Measurements from ENCODE around the gene VDAC2.
"Not testable (repeated sequence)": the region's sequence is repeated elsewhere in the genome, so short reads cannot be mapped to it uniquely, and the experiment has no call there.

VDAC2 gene

DNA sequence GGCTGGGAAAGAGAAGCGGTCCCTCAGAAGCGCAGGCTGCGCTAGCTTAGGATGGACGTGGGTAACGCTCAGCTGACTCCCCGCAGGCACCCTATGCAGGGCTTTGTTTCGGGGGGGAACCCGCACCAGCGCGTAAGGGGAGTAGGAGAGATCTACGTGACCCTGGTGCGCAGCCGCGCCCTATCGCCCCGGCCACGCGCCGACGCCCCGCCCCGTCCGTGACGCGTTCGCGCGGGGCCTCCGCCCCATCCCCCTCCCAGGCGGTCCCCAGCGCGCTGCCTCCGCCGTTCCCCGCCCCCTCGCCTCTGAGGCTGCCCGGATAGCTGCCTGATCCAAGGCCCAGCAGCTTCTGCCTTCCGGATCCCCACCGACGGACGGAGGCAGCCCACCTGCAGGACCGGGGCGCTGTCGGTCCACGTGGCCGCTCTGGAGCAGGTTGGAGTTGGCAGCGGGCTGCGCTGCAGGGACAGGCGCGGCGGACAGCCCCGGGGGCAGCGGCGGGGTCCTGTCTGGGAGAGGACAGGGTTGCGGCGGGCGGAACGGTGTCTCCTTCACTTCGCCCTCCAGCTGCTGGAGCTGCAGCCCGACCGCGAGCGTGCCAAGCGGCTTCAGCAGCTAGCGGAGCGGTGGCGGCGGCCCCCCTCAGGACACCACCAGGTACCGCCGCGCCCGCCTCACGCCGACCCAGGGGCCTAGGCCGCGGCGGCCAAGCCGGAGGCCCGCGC, at the start of gene VDAC2:
Gene VDAC2 (plus strand): TSS at position 515 of the 725 bp plus-strand sequence. CDS start 363 bp downstream, outside the sequence.
- no peaks in the 10 kb centered on the region for H3K9me3 Mint-ChIP-seq
- DNase-seq (peak; percentile 94 to 98), ATAC-seq (peak; percentile 91)
- no peaks in the 10 kb centered on the region for H3K27me3 Mint-ChIP-seq
- H3K27ac Mint-ChIP-seq = peak within 1 kb of the TSS; percentile 99 to 100
- peaks cover 42% of the 10 kb centered on the region for H3K4me1 Mint-ChIP-seq
- H3K4me3 Mint-ChIP-seq = peak within 1 kb of the TSS; percentile 98 to 100

GRCh38 chr10:75165684-75166622, 44.6 kb upstream of the VDAC2 start:
- Mint-ChIP-seq H3K4me1 (peaks cover 68% of the 10 kb centered on the region), H3K4me3 (peak overlapping the region; percentile 49 to 74), H3K27ac (peak overlapping the region; percentile 38 to 86), H3K27me3 (no peaks in the 10 kb centered on the region), H3K9me3 (no peaks in the 10 kb centered on the region)
- peak; percentile 95 for ATAC-seq
- peak; percentile 13 to 26 for DNase-seq

GRCh38 chr10:75166623-75166972, 44.0 kb upstream of the VDAC2 start:
- peak overlapping the region; percentile 49 to 72 for H3K4me3 Mint-ChIP-seq
- H3K9me3 Mint-ChIP-seq = no peaks in the 10 kb centered on the region
- H3K4me1 Mint-ChIP-seq = peaks cover 62% of the 10 kb centered on the region
- no peak for DNase-seq
- no peaks in the 10 kb centered on the region for H3K27me3 Mint-ChIP-seq
- peak overlapping the region; percentile 38 to 86 for H3K27ac Mint-ChIP-seq
- no peak for ATAC-seq

DNA sequence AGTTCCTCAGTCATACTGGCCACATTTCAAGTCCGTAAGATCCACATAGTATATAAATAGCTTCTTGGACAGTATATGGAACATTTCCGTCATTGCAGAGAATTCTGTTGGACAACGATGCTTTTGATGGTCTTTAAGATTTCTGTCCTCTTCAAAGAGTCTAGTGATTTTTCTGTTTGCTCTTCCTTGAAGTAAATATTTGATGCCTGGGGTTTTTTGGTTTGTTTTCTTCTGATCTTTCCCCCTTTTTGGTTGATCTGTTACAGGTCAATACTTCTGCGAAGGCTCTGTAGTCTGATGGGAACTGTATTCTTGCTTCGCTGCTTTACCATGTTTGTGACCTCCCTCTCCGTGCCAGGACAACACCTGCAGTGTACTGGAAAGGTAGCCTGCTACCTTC, 42.3 kb upstream of the VDAC2 start:
- Mint-ChIP-seq H3K4me3 (no peak overlapping the region), H3K9me3 (no peaks in the 10 kb centered on the region), H3K27ac (peak overlapping the region; percentile 14 to 85), H3K27me3 (no peaks in the 10 kb centered on the region), H3K4me1 (peaks cover 59% of the 10 kb centered on the region)
- DNase-seq (no peak), ATAC-seq (no peak)

GRCh38 chr10:75170215-75170614, 40.4 kb upstream of the VDAC2 start:
- no peak for ATAC-seq
- Mint-ChIP-seq H3K27ac (no peak overlapping the region), H3K4me1 (peaks cover 42% of the 10 kb centered on the region), H3K4me3 (no peak overlapping the region), H3K9me3 (no peaks in the 10 kb centered on the region), H3K27me3 (no peaks in the 10 kb centered on the region)
- no peak for DNase-seq

DNA sequence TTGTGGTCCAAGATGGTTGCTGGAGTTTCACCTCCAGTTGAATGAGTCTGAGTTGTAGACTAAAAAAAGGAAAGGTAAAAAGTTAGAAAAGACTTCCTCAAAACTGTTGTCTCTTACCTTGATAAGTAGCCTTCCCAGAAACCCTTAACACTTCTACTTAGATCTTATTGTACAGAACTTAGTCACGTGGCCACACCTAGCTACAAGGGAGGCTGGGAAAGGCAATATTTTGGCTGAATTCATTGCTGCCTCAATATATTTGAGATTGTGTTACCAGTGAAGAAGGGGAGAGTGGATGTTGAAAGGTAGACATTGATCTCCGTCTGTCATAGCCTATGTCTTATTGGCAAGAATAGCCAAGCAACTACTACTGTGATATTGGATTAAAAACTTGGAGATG, 35.5 kb upstream of the VDAC2 start:
- Mint-ChIP-seq H3K4me1 (peaks cover 20% of the 10 kb centered on the region), H3K27ac (no peak overlapping the region), H3K27me3 (no peaks in the 10 kb centered on the region), H3K9me3 (no peaks in the 10 kb centered on the region), H3K4me3 (no peak overlapping the region)
- no peak for ATAC-seq
- no peak for DNase-seq

DNA sequence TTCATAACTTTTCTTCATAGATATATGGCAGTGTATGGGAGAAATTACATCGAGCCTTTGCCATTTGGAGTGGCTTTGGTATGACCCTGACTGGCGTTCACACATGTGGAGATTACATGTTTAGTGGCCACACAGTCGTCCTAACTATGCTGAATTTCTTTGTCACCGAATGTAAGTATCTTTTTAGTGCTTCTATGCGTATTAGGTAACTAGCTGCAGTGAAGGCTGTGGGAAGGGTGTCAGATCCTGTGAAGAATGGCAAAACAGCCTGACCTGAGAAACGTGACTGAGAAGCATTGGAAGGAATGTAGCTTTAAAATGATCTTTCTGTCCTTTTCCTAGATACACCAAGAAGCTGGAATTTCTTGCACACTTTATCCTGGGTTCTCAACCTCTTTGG, 34.5 kb upstream of the VDAC2 start:
- no peaks in the 10 kb centered on the region for H3K27me3 Mint-ChIP-seq

GRCh38 chr10:75176736-75177135, 33.9 kb upstream of the VDAC2 start:
- H3K27me3 Mint-ChIP-seq = no peaks in the 10 kb centered on the region
- H3K9me3 Mint-ChIP-seq = no peaks in the 10 kb centered on the region
- H3K27ac Mint-ChIP-seq = no peak overlapping the region
- ATAC-seq = no peak
- DNase-seq = no peak
- no peak overlapping the region for H3K4me3 Mint-ChIP-seq
- H3K4me1 Mint-ChIP-seq = peaks cover 32% of the 10 kb centered on the region

More for the DNA sequence above, 34.5 kb upstream of the VDAC2 start:
- Mint-ChIP-seq H3K9me3 (no peaks in the 10 kb centered on the region), H3K27ac (no peak overlapping the region), H3K4me3 (no peak overlapping the region), H3K4me1 (peaks cover 27% of the 10 kb centered on the region)
- DNase-seq = no peak
- no peak for ATAC-seq

GRCh38 chr10:75179657-75180177, 30.9 kb upstream of the VDAC2 start:
- Mint-ChIP-seq H3K9me3 (no peaks in the 10 kb centered on the region), H3K27ac (peak overlapping the region in 1 of 2 donors; percentile 64)

DNA sequence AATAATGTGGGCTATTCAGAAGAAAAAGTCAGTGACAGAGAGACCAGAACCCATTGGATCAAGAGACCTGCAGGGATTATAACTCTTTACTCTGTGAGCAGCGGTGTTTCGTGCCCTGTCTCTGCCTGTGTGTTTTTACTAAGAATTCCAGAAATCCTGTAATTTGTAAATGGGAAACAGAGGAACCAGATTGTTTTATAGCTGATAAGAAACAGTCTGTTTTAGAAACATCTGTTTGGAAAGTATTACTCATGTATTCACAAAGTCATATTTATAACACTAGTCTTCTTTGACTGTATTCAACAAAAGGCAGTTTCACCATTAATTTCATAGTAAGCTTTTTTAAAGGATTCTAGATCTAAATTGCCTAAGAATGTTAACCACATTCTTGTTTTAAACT, 30.0 kb upstream of the VDAC2 start:
- Mint-ChIP-seq H3K27ac (peak overlapping the region in 1 of 2 donors; percentile 74), H3K9me3 (no peaks in the 10 kb centered on the region), H3K4me3 (peak overlapping the region in 1 of 2 donors; percentile 12), H3K27me3 (no peaks in the 10 kb centered on the region), H3K4me1 (peaks cover 32% of the 10 kb centered on the region)
- DNase-seq = no peak
- ATAC-seq = no peak

More at GRCh38 chr10:75179657-75180177, 30.9 kb upstream of the VDAC2 start:
- DNase-seq = no peak
- ATAC-seq = no peak
- Mint-ChIP-seq H3K4me1 (peaks cover 32% of the 10 kb centered on the region), H3K27me3 (no peaks in the 10 kb centered on the region), H3K4me3 (peak overlapping the region; percentile 10 to 64)

DNA sequence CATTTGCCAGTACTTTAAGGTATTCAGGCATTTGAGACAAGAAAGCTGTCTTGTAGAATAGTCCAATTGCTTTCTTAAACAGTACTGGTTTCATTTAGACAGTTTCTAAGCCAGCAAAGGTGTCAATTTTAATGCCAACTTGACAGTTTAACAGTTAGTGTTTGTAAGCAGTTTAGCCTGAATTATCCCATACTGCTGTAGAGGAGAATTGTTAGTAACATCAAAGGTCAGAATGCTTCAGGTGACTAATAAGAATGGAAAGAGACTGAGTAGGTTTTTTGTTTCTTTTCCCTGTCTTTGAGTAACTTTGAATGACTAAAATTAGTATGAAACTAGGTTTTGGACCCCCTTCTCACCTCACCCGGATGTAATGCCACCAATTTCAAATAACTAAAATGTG, 29.5 kb upstream of the VDAC2 start:
- DNase-seq (no peak), ATAC-seq (peak; percentile 79)
- peak overlapping the region in 1 of 2 donors; percentile 11 for H3K27ac Mint-ChIP-seq
- H3K4me1 Mint-ChIP-seq = peaks cover 36% of the 10 kb centered on the region
- H3K4me3 Mint-ChIP-seq = no peak overlapping the region
- no peaks in the 10 kb centered on the region for H3K27me3 Mint-ChIP-seq
- no peaks in the 10 kb centered on the region for H3K9me3 Mint-ChIP-seq

- no peak overlapping the region for H3K4me3 Mint-ChIP-seq
- DNase-seq (peak in 1 of 2 donors; percentile 2), ATAC-seq (no peak)
- no peaks in the 10 kb centered on the region for H3K9me3 Mint-ChIP-seq
- H3K4me1 Mint-ChIP-seq = peaks cover 26% of the 10 kb centered on the region
- no peaks in the 10 kb centered on the region for H3K27me3 Mint-ChIP-seq
- peak overlapping the region in 1 of 2 donors; percentile 92 for H3K27ac Mint-ChIP-seq
Observed at GRCh38 chr10:75186310-75186709, 24.3 kb upstream of the VDAC2 start.

DNA sequence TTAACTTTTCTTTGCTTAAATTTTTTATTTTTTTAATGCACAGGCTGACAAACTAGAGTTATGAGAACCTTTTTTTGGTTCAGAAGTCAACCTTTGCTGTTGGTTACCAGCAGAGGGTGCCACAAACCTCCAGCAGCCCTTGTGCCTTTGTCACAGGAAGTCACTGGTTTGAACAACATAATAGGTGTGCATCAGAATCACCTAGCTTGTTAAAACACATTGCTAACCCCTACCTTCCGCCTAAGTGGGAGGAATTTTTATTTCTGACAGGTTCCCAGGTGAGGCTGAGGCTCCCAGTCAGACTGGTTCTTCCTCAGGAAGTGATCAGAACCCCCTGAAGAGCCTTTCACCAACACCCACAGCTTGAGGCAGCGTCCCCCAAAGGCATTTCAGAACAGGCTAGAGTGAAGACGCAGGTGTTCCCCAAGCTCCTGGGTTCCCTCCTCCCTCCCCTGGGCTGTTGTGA, 22.6 kb upstream of the VDAC2 start:
- peak overlapping the region; percentile 54 to 72 for H3K27ac Mint-ChIP-seq
- no peaks in the 10 kb centered on the region for H3K27me3 Mint-ChIP-seq
- H3K4me3 Mint-ChIP-seq = no peak overlapping the region
- ATAC-seq = peak; percentile 94
- peaks cover 23% of the 10 kb centered on the region for H3K4me1 Mint-ChIP-seq
- DNase-seq = peak; percentile 48 to 66
- no peaks in the 10 kb centered on the region for H3K9me3 Mint-ChIP-seq

- H3K27me3 Mint-ChIP-seq, H3K27ac Mint-ChIP-seq, H3K4me3 Mint-ChIP-seq, H3K9me3 Mint-ChIP-seq, ATAC-seq, DNase-seq: not testable (repeated sequence)
- H3K4me1 Mint-ChIP-seq = peaks cover 23% of the 10 kb centered on the region
Observed at GRCh38 chr10:75188522-75188921, 22.1 kb upstream of the VDAC2 start.

DNA sequence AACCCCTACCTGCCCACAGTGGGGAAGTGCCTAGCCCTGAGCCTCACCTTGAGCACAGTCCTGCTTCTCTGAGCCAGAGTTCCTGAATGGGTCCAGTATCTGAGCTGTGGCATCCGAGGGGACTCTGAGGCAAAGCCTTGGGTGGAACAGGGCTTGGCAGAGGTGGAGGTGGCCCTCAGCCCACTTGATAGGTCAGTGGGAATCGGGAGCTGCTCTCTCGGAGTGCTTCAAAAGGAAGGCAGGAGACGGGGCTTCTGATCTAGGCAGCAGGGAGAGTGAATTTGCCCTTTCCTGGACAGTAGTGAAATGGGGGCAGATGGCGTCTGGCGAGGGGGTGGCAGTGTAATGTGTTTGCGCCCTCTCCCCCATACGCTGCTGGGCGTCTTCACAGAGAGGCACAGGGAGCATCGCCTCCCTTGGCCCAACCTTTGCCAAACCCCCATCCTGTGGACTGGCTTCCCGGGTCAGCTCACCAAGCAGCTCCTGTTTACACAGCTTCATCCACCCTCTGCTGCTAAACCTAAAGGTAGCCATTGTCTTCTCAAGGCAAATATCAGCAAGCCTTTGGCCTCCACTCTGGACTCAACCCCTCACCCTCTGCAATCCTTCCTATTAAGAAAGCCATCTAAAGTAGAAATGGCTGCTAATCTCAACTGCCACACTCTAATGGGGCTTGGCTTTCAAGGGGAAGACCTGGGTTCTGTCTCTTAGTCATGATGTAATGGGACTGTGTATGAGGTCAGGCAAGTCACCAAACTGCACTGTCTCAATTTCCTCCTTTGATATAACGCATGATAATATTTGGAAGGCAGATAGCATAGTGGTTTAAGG, 21.1 kb upstream of the VDAC2 start:
- no peak overlapping the region for H3K4me3 Mint-ChIP-seq
- H3K27ac Mint-ChIP-seq = no peak overlapping the region
- H3K27me3 Mint-ChIP-seq = no peaks in the 10 kb centered on the region
- peaks cover 23% of the 10 kb centered on the region for H3K4me1 Mint-ChIP-seq
- ATAC-seq (no peak), DNase-seq (no peak)
- H3K9me3 Mint-ChIP-seq = no peaks in the 10 kb centered on the region

Measured in stimulated activated naive CD8-positive, alpha-beta T cell treated with anti-CD3 and anti-CD28 coated beads, Interleukin-15, amount 100 ng/mL, for 72 hours (primary cell).